Measurements from ENCODE around the gene DUOXA1.

DNA sequence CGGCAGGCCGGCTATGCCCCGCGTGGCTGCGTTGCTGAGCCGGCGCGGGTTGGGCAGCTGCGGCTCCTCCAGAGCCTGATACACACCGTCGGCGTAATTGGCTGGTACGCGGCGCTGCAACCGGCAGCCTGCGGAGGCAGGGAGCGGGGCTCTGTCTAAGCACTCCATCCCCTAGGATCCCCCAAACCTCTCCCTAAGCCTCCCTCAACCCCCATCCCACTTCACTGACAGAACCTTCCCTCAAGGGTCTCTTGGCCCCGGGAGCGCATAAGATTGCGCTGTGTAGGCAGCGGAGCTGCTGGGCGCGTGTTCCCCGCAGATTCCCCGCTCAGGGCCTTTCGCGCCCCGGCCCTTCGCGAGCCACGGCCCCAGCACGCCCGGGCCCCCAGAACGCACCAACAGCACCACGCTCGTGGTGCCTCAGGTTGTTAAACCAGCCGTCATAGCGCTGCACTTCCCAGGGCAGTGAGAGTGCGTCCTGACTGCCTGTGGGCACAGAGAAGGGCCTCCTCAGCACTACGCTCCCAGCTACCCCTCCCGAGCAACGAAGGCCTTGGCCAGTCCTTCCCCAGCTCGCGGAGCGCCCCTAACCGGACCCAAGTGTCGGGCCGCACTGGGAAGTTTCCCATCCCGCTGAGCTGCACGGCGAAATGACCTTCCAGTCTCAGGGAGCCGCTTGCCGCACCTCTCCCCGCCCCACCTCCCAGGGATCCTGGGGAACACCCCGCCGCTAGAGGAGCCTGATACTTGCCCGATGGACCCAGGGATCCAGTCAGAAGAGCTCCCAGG, 16.9 kb downstream of the DUOXA1 start:
- TF ChIP-seq POLR2AphosphoS5 (IDR thresholded peaks at IDR 0.05), result no peak
- TF ChIP-seq, protein P1, sequence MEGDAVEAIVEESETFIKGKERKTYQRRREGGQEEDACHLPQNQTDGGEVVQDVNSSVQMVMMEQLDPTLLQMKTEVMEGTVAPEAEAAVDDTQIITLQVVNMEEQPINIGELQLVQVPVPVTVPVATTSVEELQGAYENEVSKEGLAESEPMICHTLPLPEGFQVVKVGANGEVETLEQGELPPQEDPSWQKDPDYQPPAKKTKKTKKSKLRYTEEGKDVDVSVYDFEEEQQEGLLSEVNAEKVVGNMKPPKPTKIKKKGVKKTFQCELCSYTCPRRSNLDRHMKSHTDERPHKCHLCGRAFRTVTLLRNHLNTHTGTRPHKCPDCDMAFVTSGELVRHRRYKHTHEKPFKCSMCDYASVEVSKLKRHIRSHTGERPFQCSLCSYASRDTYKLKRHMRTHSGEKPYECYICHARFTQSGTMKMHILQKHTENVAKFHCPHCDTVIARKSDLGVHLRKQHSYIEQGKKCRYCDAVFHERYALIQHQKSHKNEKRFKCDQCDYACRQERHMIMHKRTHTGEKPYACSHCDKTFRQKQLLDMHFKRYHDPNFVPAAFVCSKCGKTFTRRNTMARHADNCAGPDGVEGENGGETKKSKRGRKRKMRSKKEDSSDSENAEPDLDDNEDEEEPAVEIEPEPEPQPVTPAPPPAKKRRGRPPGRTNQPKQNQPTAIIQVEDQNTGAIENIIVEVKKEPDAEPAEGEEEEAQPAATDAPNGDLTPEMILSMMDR (IDR thresholded peaks at IDR 0.05), result no peak

Data from prostate gland (tissue), 2 donors.